Keratinocyte (primary cell): ENCODE measurements around the gene SYK. TPM values are rescaled to one million over a fixed set of nuclear protein-coding genes. Genes with fewer than 3 reads are reported as not detected.
"Not testable (repeated sequence)": the region's sequence is repeated elsewhere in the genome, so short reads cannot be mapped to it uniquely, and the experiment has no call there.

Experiments
- DNase-seq: peaks from one replicate; pipeline ENCODE4 v3.0.0-alpha.2; 2011; ENCODE audit warnings: low read depth, missing footprints, low spot score
- FAIRE-seq: peaks from 2 replicates; lab custom pipeline; 2011; peaks lifted over from hg19 to GRCh38; lab: Jason Lieb, UNC
- H2AFZ ChIP-seq: 2 replicates; pipeline ENCODE4 v1.6.0; 2012; ENCODE audit warnings: low read length, control low read depth, inconsistent platforms; ENCODE audit not compliant: control insufficient read depth
- H3K27ac ChIP-seq: 2 replicates; pipeline ENCODE4 v1.5.1; 2011; ENCODE audit warnings: low read length; ENCODE audit not compliant: control insufficient read depth, insufficient read depth
- H3K27me3 ChIP-seq: 3 replicates; pipeline ENCODE4 v1.6.0; 2011; ENCODE audit warnings: low read length; ENCODE audit not compliant: control insufficient read depth, insufficient read depth; ENCODE audit errors: extremely low read depth
- H3K36me3 ChIP-seq, 2 experiments: 2 replicates in 1 of 2; 3 replicates in 1 of 2; pipeline ENCODE4 v1.5.1; 2011; ENCODE audit warnings: low read length in 2 of 2, mild to moderate bottlenecking in 1 of 2; ENCODE audit not compliant: control insufficient read depth in 2 of 2, insufficient read depth in 2 of 2; ENCODE audit errors: extremely low read depth in 1 of 2
- H3K4me1 ChIP-seq: 3 replicates; pipeline ENCODE4 v1.5.1; 2011; ENCODE audit warnings: low read length; ENCODE audit not compliant: control insufficient read depth, insufficient read depth; ENCODE audit errors: extremely low read depth
- H3K4me2 ChIP-seq: 3 replicates; pipeline ENCODE4 v1.6.0; 2011; ENCODE audit warnings: low read depth, low read length; ENCODE audit not compliant: control insufficient read depth, insufficient read depth; ENCODE audit errors: extremely low read depth
- H3K4me3 ChIP-seq, 3 experiments: fragments of 200-600 bp in 1 of 3; sonication (generic) in 1 of 3; 2 replicates in 2 of 3; 3 replicates in 1 of 3; pipeline ENCODE4 v1.5.1; 2011 to 2016; ENCODE audit warnings: low read length in 3 of 3, mild to moderate bottlenecking in 3 of 3, control low read depth in 2 of 3, inconsistent platforms in 1 of 3, low read depth in 1 of 3, mixed read lengths in 1 of 3, mixed run types in 1 of 3, moderate library complexity in 1 of 3; ENCODE audit not compliant: control insufficient read depth in 2 of 3, insufficient read depth in 2 of 3; ENCODE audit errors: extremely low read depth in 1 of 3
- H3K79me2 ChIP-seq: 2 replicates; pipeline ENCODE4 v1.6.0; 2012; ENCODE audit warnings: low read length; ENCODE audit not compliant: control insufficient read depth, insufficient read depth
- H3K9ac ChIP-seq: 3 replicates; pipeline ENCODE4 v1.6.0; 2011; ENCODE audit warnings: low read length; ENCODE audit not compliant: control insufficient read depth, insufficient read depth; ENCODE audit errors: extremely low read depth
- H3K9me1 ChIP-seq: 3 replicates; pipeline ENCODE4 v1.6.0; 2011; ENCODE audit warnings: low read length; ENCODE audit not compliant: control insufficient read depth, insufficient read depth; ENCODE audit errors: extremely low read depth
- H3K9me3 ChIP-seq: 2 replicates; pipeline ENCODE4 v1.5.1; 2012; ENCODE audit warnings: low read depth, low read length; ENCODE audit not compliant: control insufficient read depth
- H4K20me1 ChIP-seq: 3 replicates; pipeline ENCODE4 v1.6.0; 2011; ENCODE audit warnings: low read length; ENCODE audit not compliant: control insufficient read depth, insufficient read depth; ENCODE audit errors: extremely low read depth
- CTCF ChIP-seq, 3 experiments: IDR thresholded peaks in 1 of 3; conservative IDR thresholded peaks in 1 of 3; optimal IDR thresholded peaks in 1 of 3; 2 replicates in 2 of 3; 3 replicates in 1 of 3; pipeline versions ENCODE3 to v1.5.1; 2011; ENCODE audit warnings: low read length in 3 of 3, mild to moderate bottlenecking in 3 of 3, moderate library complexity in 2 of 3, control low read depth in 1 of 3, inconsistent platforms in 1 of 3; ENCODE audit not compliant: insufficient read depth in 2 of 3; ENCODE audit errors: extremely low read depth in 1 of 3
- EZH2 ChIP-seq: IDR thresholded peaks from one replicate; pipeline ENCODE4 v1.6.1; 2012; ENCODE audit warnings: inconsistent platforms, mild to moderate bottlenecking, low read length, moderate library complexity
- dilution Hi-C: fragments of 300-500 bp; cut with MboI; formaldehyde crosslinking; loops from one replicate; pipeline ENCODE4 v1.7.0; 2020; ENCODE audit warnings: low sequenced_read_pairs; ENCODE audit not compliant: extremely low pct_ligation_motif_present
- polyA plus RNA-seq, 5 experiments: library from polyadenylated mRNA; depleted of rRNA in 3 of 5; stranded (reverse) in 3 of 5; stranded (forward) in 1 of 5; unstranded in 1 of 5; fragments of >200 nt; gene quantifications; 1 replicate in 1 of 5; 2 replicates in 3 of 5; 3 replicates in 1 of 5; pipeline versions ENCODE4 v1.2.1 to v1.2.3, GENCODE V29; 2011 to 2012; ENCODE audit warnings: missing spikeins in 2 of 5, low read depth in 1 of 5, low replicate concordance in 1 of 5

SYK gene
- polyA plus RNA-seq, 1 donor (not counting 4 experiments of a cell fraction or from before 2014, with no cell fraction given), result 2.0 TPM

- H3K27me3 ChIP-seq, result no peaks in the 10 kb centered on the region
- H3K36me3 ChIP-seq, result no peaks in the 10 kb centered on the region
- TF ChIP-seq CTCF (optimal IDR thresholded peaks at IDR 0.05 in 1 of 3, IDR thresholded peaks at IDR 0.05 in 1 of 3, conservative IDR thresholded peaks at IDR 0.05 in 1 of 3; ENCODE audit: extremely low read depth in 1 of 3, insufficient read depth in 2 of 3, low read length in 3 of 3) (no peak), EZH2 (no peak)
- no peak overlapping the region for H3K9ac ChIP-seq
- H3K4me2 ChIP-seq, result no peak overlapping the region
- no peaks in the 10 kb centered on the region for H4K20me1 ChIP-seq
- H3K27ac ChIP-seq, result no peak overlapping the region
- H2AFZ ChIP-seq, result no peak overlapping the region
- peaks cover 2% of the 10 kb centered on the region for H3K4me1 ChIP-seq
- FAIRE-seq (no peak), DNase-seq (no peak)
- H3K79me2 ChIP-seq, result no peaks in the 10 kb centered on the region
- dilution Hi-C loops, result no loop called here
- H3K4me3 ChIP-seq, result no peak overlapping the region
- H3K9me1 ChIP-seq, result peaks cover 3% of the 10 kb centered on the region
- no peaks in the 10 kb centered on the region for H3K9me3 ChIP-seq
Observed at GRCh38 chr9:90816690-90817089, 15.1 kb downstream of the SYK start.

GRCh38 chr9:90818279-90818678 lies 16.7 kb downstream of the SYK start:
- Histone ChIP-seq H3K27ac (no peak overlapping the region), H3K4me3 (no peak overlapping the region), H3K9me3 (no peaks in the 10 kb centered on the region), H3K4me2 (no peak overlapping the region), H3K9me1 (no peaks in the 10 kb centered on the region), H3K79me2 (no peaks in the 10 kb centered on the region), H3K27me3 (no peaks in the 10 kb centered on the region), H3K36me3 (no peaks in the 10 kb centered on the region), H4K20me1 (no peaks in the 10 kb centered on the region), H2AFZ (no peak overlapping the region), H3K9ac (no peak overlapping the region), H3K4me1 (peaks cover 3% of the 10 kb centered on the region)
- dilution Hi-C loops, result no loop called here
- TF ChIP-seq EZH2 (no peak), CTCF (optimal IDR thresholded peaks at IDR 0.05 in 1 of 3, IDR thresholded peaks at IDR 0.05 in 1 of 3, conservative IDR thresholded peaks at IDR 0.05 in 1 of 3; ENCODE audit: extremely low read depth in 1 of 3, insufficient read depth in 2 of 3, low read length in 3 of 3) (no peak)
- DNase-seq (no peak), FAIRE-seq (no peak)

- H3K4me2 ChIP-seq, dilution Hi-C loops, H4K20me1 ChIP-seq, H3K4me3 ChIP-seq, H3K27me3 ChIP-seq, FAIRE-seq, H3K9me1 ChIP-seq, H2AFZ ChIP-seq, H3K4me1 ChIP-seq, H3K9me3 ChIP-seq, H3K79me2 ChIP-seq, DNase-seq, H3K27ac ChIP-seq, H3K9ac ChIP-seq, H3K36me3 ChIP-seq: not testable (repeated sequence)
Observed at GRCh38 chr9:90820406-90820805, 18.8 kb downstream of the SYK start.

- DNase-seq, H3K9me3 ChIP-seq, H3K9me1 ChIP-seq, FAIRE-seq, H3K79me2 ChIP-seq, H3K4me2 ChIP-seq, dilution Hi-C loops, H4K20me1 ChIP-seq, H3K36me3 ChIP-seq, H3K9ac ChIP-seq, H3K4me1 ChIP-seq, H3K4me3 ChIP-seq, H3K27me3 ChIP-seq, H3K27ac ChIP-seq, H2AFZ ChIP-seq: not testable (repeated sequence)
Observed at GRCh38 chr9:90821236-90821635, 19.6 kb downstream of the SYK start.
